Amniotic stem cell (primary cell): ENCODE data around the gene TUSC2.
"Not testable (repeated sequence)": the region's sequence is repeated elsewhere in the genome, so short reads cannot be mapped to it uniquely, and the experiment has no call there.

Source experiments
- DNase-seq: peaks from one replicate; lab custom pipeline; 2025; lab: John Stamatoyannopoulos, UW

The TUSC2 gene

DNA sequence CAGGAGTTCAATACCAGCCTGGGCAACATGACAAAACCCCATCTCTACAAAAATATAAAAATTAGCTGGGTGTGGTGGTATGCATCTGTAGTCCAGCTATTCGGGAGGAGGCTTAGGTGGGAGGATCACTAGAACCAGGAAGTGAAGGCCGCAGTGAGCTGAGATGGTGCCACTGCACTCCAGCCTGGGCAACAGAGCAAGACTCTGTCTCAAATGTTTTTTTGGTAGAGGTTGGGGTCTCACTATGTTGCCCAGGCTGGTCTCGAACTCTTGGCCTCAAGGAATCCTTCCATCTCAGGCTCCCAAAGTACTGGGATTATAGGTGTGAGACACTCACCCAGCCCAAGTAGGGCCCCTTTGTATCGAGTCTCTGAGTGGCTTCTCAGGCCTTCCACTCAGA, 33.9 kb downstream of the TUSC2 start:
- no peak for DNase-seq

GRCh38 chr3:50293079-50293801, 34.8 kb downstream of the TUSC2 start:
- DNase-seq: no peak

- peak; percentile 97 for DNase-seq
Observed at GRCh38 chr3:50292159-50293078, 35.6 kb downstream of the TUSC2 start, which contains the start of gene IFRD2. IFRD2 (minus strand) TSS chr3:50292429; CDS start chr3:50292274, 155 bp downstream.

DNA sequence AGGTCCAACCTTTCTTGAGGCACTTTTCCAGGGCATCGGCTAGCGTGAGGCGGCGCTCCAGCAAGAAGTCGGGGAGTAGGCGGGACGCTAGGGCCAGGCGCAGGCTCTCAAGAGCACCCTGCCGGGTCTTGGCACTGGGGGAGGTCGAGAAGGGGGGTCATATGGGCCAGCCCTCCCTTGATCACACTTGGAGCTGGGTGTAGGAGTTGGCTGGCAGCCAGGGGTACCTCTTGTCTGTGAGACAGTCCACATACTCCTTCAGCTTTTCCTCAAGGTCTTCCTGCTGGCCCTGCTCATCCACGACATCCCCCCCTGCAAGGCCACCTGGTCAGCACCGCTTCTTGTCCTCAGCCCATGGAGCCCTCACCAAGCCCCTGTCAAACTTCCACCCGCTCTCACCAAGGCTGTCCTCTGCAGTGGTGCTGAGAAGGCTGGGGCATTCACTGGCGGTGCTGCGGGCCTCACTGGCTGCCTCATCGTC, 37.8 kb downstream of the TUSC2 start:
- no peak for DNase-seq

GRCh38 chr3:50289130-50289529, 38.9 kb downstream of the TUSC2 start:
- no peak for DNase-seq

DNA sequence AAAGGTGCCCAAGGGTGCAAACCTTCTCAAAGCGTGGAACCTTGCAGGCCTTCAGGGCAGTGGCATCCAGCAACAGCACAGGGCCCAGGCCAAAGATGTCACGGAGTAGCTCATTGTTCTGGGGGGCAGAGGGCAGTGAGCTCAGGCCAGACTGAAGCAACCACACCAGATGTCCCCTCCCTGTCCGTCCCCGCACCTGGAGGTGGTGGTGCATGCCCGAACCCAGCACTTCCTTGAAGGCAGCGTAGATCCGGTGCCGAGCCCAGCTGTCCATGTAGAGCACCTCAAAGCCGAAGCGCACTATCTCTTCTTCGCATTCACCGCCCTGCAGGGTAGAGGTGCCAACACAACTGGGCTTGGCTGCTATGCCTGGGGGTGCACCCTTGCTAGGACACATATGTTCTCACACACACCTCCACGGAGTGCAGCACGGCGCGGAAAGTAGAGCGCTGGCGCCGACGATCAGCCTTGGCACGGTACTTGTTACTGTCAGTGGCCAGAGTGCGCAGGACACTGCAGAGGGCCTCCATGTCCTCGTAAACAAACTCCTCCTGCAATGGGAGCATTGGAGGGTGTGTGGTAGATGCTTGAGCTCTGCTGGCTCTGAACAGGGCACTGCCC, 39.5 kb downstream of the TUSC2 start:
- no peak for DNase-seq

DNA sequence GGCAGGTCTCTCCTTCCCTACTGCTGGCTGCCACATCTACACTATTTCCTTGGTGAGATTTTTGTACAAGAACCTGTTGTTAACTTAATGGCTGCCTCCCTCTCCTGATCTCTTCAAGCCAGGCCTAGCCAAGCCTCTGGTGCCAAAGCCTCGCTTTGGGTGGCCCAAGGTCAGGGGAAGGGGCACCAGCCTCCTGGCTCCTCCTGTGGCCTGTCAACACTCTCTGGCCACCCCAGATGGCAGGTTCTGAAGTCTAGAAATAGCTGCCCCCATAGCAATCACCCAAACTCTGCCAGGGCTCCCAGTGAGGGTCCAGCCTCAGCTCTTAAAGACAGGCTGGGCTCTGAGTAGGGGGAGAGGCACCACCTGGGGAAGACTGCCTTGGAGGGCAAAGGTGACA, 40.8 kb downstream of the TUSC2 start:
- no peak for DNase-seq

- no peak for DNase-seq
Observed at GRCh38 chr3:50286322-50287227, 41.4 kb downstream of the TUSC2 start.

GRCh38 chr3:50284121-50284520, 43.9 kb downstream of the TUSC2 start:
- not testable (repeated sequence) for DNase-seq

GRCh38 chr3:50279255-50280016, 48.6 kb downstream of the TUSC2 start:
- no peak for DNase-seq

GRCh38 chr3:50278880-50279224, 49.2 kb downstream of the TUSC2 start, which contains the start of gene LSMEM2:
LSMEM2 (plus strand) TSS chr3:50279087; CDS start chr3:50279114, 27 bp downstream.
- DNase-seq: no peak

DNA sequence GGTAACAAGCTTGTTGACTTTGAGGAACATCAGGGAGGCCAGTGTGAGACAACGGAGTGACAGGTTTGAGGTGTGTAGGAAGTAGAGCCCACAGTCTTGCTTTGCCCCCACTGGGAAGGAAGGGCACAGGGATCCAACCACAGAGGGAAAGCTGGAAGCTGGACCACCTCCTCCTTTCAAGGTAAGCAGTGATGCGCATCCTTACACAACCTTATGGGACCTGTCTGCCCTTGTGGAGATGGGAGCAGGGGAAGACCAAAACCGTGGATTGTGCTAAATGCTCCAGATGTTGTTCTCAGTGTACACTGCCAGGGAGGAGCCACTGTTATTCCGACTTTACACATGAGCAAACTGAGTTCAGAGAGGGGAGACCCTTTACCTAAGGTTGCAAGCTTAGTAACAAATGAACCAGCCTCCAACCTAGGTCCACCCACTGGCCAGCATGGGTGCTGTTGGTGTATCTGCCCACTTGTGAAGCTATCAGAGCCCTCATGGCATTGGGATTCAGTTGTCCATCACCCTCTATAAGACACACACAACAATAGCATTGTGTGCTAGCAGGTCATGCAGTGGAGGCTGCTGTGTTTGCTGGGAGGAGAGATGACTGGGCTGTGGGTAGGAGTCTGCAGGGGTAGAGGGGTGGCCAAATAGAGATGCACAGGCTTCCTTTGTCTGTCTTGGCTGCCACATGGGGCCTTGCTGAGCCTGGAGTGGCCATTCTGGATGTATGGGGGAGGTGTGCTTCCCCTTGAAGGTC, 49.7 kb downstream of the TUSC2 start:
- DNase-seq: no peak

- no peak for DNase-seq
Observed at GRCh38 chr3:50276762-50277101, 51.3 kb downstream of the TUSC2 start.

DNA sequence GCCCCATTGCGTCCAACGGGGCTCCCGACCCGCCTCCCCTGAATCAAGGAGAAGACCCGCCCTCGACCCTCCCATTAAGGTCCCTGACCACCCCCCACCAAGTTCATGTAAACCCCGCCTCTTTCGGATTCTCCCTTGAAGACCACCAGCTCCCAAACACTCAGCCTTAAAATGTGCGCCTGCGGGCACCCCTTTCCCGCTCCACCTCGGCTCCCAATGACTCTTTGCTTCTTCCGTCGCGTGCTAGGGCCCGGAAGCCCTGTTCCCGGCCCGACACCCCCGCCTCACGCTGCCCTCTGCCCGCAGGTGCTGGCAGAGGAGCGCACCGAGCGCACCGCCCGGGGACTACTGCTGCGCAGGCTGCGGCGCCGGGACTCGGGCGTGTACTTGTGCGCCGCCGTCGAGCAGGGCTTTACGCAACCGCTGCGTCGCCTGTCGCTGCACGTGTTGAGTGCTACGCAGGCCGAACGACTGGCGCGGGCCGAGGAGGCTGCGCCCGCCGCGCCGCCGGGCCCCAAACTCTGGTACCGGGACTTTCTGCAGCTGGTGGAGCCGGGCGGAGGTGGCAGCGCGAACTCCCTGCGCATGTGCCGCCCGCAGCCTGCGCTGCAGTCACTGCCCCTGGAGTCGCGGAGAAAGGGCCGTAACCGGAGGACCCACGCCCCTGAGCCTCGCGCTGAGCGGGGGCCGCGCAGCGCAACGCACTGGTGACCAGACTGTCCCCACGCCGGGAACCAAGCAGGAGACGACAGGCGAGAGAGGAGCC, 51.8 kb downstream of the TUSC2 start:
- no peak for DNase-seq

DNA sequence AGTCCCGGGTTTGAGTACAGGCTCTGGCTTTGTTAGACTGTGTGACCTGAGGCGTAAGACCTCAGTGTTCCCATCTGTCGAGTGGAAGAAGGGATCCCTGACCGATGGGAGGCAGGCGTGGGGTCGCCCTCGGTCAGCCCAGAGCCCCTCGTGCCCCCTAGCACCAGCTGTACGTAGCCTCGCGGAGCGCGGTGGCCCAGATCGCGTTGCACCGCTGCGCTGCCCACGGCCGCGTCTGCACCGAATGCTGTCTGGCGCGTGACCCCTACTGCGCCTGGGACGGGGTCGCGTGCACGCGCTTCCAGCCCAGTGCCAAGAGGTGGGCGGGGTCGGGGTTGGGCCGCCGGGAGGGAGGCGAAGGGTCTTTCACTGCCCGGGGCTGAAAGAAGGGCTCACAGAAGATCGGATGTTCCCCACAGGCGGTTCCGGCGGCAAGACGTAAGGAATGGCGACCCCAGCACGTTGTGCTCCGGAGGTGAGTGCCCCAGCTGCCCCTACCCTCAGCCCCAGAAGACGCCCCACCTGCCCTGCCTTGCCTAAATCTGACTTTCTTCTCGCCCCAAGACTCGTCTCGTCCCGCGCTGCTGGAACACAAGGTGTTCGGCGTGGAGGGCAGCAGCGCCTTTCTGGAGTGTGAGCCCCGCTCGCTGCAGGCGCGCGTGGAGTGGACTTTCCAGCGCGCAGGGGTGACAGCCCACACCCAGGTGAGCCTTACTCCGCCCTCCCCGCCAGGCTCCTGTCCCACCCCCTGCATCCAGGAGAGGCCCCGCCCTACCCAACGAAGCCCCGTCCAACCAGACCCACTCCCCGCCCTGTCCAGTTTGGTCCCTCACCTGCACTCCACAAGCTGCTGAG, 52.7 kb downstream of the TUSC2 start:
- no peak for DNase-seq
